NCI-H345 treated with DMSO at 0.1 percent for 48 hours (cell line): ENCODE measurements around the gene CNIH3.

Source experiments
- DNase-seq: peaks from one replicate; lab custom pipeline; 2025; ENCODE audit not compliant: unreplicated experiment; lab: John Stamatoyannopoulos, UW

Gene CNIH3

DNA sequence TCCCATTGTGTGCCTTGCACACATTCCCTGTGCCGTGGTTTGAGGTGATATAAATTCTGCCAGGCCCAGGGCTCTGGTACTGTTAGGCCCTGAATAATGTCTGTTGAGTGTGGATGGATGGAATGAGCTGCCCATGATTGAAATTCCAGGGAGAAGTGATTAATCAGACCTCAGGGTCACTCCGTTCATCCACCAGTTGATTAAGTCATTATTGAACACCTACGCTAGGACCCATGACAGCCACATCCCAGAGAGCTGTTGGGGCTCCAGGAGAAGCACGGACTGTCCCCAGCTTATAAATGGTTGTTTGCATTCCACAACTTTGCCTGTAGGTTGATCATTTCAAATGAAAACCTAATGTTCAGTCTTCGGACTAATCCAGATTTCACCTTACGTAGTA lies 98.4 kb downstream of the CNIH3 start:
- no peak for DNase-seq

DNA sequence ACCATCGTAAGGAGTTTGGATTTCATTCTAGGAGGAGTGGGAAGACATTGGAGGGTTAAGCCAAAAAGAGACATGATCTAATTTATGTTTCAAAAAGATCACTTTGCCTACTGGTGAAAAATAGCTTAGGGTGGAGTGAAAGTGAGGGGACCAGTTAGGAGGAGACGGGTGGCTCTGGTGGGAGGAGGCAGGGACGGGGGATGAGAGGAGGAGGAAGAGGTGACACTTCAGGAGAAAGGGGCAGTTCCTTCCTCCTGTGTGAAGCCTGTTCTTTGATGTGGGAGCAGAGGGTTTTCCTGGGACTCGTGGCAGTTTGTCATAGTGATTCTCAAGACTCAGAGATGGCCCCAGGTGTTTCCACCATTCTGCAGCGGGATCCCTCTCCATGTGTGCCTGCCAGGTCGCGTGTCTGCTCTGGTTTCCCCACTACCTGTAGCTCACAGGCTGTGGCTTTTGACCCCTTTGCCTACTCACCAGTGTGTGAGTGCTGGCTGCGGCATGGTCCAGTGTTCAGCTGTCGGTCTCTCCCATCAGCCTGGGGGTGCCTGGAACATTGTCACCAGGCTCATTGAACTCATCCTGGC lies 102.4 kb downstream of the CNIH3 start:
- DNase-seq, result no peak

DNA sequence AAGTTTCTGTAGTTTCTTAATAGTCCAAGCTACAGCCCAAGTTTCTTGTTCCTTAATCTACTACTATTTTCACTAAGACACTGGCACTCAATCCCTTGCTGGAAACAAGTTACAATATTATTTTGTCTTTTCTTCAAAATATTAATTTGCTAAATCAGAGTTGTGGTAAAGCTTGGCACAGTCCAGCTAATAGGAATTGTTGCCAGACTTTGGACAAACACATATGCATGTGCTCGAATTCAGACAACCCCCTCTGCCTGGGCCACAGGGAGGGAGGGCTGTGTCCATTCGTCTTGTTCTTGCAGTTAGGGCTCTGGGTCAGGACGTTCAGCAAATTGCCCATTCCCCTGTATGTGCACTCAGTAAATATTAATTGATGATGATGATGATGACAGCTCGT lies 103.6 kb downstream of the CNIH3 start:
- no peak for DNase-seq

DNA sequence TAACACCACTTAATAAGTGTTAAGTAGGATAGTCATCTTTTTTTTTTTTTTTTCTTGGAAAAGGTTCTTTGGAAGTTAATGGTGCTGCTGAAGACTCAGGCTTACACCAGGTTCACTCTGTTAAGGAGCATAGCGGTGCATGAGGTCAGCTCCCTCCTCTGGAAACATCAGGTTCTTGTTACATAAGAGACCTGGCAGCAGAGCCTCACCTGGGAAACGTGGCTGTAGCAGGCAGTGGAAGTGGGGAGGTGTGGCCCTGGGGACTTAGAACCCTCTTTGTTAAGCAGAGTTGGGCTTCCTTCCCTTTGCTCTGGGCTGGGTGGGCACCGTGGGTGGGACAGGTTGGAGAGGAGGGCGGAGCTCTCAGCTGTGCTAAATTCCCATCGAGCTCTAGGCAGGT lies 104.1 kb downstream of the CNIH3 start:
- no peak for DNase-seq

GRCh38 chr1:224721000-224721399 lies 104.9 kb downstream of the CNIH3 start:
- DNase-seq, result no peak

GRCh38 chr1:224722838-224723237 lies 106.7 kb downstream of the CNIH3 start:
- no peak for DNase-seq

DNA sequence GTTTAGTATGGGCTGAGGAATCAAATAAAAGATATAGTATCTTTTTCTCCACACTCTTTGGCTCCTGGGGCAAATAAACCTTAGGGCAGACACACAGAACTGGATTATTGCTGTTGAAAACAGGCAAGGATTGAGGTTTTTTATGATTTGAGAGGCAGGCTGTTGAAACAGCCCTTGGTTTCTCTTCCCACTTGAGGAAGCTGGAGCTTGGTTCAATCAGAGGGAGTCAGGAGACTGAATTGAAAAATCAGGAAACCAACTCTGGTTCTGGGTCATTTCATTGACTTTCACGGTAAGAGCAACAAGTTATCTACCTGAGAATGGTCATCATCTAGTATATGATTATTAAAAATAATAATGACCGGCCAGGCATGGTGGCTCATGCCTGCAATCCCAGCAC lies 108.4 kb downstream of the CNIH3 start:
- no peak for DNase-seq

GRCh38 chr1:224726441-224727182 lies 110.5 kb downstream of the CNIH3 start:
- DNase-seq, result no peak

GRCh38 chr1:224727351-224728289 lies 111.5 kb downstream of the CNIH3 start:
- no peak for DNase-seq

DNA sequence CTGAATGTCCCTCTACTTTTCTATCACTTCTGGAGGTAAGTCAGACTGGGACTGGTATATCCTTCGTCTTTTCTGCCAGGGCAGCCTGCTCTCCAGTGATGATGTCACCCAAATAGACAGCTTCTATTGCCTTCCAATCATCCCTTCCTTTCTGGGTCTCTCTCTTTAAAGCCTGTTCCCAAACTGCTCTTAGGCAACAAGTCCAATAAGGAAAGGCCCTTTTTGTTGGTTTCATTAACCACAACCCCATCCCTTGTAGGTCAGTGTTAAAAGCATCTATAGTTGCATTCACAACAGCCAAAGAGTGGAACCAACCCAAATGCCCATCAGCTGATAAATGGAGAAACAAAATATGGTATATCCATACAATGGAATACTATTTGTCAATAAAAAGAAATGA lies 114.4 kb downstream of the CNIH3 start:
- no peak for DNase-seq

DNA sequence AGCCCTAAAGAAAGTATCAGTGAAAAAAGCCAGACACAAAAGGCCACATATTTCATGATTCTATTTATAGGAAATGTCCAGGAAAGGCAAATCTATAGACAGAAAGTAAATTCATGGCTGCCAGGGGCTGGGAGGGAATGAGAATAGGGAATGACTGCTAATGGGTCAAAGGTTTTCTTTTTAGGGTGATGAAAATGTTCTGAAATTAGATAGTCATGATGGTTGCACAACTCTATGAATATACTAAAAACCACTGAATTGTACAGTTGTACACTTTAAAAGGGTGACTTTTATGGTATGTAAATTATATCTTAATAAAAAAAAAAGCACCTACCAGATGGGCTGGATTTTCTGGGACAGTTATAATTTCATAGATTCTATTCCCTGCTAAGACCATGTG lies 114.8 kb downstream of the CNIH3 start:
- no peak for DNase-seq

DNA sequence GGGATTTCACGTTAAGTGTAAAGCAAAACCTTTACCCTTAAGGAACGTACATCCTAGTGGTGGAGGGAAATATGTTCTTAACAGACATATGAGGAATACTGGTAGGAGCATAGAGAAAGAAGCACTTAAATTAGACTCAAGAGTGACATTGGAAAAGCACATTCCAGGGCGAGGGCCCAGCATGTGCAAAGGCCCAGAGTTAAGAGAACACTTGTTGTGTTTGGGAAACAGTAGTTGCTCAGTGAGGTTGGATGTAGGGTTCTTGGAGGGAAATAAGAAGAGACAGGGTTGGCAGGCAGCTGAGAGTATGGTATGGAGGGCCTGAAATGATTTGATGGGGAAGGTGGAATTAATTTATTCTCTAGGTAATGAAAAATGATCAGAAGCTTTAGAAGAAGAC lies 115.5 kb downstream of the CNIH3 start:
- no peak for DNase-seq

GRCh38 chr1:224732377-224733026 lies 116.4 kb downstream of the CNIH3 start:
- no peak for DNase-seq

DNA sequence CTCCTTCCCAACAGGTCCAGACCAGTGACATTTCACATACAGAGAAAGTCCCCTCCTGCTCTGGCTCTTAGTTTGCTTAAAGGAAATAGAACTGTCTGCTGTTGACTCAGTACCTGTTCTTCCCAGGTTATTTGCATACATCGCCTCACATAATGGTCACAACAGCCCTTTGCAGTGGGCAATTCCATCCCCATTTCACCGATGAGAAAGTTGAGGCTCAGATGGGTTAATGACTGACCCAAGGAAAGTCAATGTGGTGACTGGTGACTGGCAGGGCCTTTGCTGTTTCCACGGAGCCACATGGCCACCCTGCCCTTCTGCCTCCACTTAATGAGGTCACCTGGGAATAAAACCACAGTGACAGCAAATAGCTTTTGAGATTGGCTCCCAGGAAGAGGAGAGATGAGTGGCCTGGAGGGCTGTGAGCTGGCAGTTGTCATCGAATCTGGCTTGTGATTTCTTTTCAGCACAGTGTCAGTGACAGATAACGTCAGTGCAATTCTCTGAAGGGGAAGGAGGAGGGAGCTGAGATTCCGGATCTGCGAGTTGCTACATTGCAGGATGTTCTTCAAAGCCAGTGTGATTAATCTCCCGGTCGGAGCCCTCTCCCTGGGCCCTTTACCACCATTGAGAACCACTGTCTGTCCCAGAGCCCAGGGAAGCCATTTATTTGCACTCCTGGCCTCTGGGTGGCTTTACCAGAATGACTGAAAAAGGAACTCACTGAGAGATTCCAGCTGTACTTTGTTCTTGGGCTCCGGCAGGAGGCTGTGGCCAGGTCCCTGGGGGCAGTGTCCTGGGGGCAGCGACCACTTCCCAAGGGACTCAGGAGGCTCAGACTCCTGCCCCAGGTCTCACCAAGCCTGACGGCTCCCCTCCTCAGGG lies 117.2 kb downstream of the CNIH3 start:
- DNase-seq, result no peak

GRCh38 chr1:224734261-224734935 lies 118.3 kb downstream of the CNIH3 start:
- no peak for DNase-seq

GRCh38 chr1:224735159-224735558 lies 119.0 kb downstream of the CNIH3 start:
- no peak for DNase-seq

DNA sequence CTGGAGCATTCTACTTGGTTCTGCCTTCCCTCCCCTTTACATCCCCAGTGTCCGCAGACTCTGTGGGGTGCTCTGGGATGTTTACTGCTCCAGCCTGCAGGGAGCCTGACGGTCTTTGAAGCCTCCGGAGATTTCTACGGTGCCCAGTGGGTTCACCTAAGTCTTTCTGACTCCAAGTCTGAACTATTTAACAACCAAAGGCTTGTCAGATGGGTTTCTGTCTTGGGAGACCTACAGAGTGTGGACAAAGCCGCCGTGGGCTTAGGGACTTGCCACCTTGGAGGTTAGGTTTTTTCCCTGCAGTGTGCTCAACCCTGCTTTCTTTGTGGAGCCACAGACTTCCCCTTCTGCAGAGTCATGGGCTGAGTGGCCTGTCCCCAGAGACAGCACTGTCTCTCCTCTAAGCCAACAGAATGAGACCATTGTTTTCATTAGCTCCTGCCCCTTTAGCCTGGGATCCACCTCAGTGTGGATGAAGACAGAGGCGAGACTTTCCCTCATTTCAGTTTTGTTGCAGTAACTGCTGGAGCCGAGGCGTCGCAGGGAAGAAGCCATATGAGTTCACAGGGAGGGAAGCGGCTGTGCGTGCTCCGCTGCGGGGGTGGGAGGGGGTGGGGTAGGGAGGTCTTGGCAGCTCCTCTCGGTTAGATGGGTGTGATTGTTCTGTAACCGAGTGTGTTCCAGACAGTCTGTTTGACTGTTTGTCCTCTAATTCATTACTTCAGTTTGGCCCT lies 120.7 kb downstream of the CNIH3 start:
- DNase-seq, result no peak

- no peak for DNase-seq
These were observed 121.2 kb downstream of the CNIH3 start for GRCh38 chr1:224737353-224737727.

DNA sequence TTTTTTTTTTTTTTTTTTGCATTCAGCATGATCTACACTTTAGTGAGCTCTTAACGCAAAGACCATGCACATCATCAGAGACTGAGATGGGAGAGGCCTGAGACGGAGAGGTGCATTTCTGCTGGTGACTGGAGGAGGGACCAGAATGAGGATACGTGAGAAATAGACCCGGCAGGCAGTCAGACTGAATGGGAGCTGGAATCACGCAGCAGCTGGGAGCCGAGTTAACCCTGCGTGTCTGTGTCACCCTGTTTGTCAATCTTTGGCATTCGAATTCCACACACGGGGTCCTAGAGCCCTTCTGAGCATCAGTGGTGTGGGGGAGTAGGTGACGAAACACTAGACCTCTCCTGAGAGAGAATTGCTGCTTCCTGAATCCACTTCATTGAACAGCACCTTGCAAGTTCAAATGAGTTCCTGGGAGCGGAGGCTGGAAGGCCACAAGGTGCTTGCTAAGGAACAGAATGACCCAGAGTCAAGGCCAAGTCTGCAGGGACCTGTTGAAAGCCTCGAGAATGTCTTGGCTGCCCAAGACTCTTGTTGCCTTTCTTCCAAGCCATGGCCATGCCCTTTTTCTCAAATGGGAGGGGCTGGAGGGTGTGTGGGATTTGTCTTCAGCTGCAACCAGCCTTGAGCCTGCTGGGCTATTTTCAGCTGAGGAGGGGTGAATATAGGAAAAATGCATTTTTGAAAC lies 123.3 kb downstream of the CNIH3 start:
- DNase-seq, result no peak
